ENCODE measurements around the gene NFIL3. TPM values are rescaled to one million over a fixed set of nuclear protein-coding genes. Genes with fewer than 3 reads are reported as not detected.
"Not testable (repeated sequence)": the region's sequence is repeated elsewhere in the genome, so short reads cannot be mapped to it uniquely, and the experiment has no call there.

The NFIL3 gene
- total RNA-seq, 2 donors from 2014 or later, result 11.4 to 12.9 TPM

DNA sequence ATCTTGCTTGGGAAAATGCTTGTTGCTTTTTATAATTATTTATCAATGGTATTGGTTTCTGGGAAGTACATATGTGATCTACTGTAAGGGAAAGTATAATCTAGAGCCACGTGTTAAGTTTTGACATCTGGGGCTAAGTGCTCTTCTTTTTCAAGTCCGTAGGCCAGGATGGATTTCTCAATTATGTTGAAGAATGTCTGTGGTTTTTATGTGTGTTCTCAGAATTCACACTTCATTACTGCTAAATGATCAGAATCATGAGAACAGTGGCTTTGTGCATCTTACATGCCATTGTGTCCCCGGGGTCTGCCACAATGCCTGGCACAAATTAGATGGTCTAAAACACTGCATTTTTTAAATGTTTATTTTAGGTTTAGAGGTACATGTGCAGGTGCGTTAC lies 47.4 kb downstream of the NFIL3 start:
- no peak overlapping the region for H3K4me3 ChIP-seq
- intact Hi-C loops (cut with DNase I), result no loop called here
- DNase-seq (no peak), ATAC-seq (no peak)
- 78 to 87% methylated on average over 4 of the region's 4 CpGs for WGBS, 2 donors
- TF ChIP-seq, protein P1, sequence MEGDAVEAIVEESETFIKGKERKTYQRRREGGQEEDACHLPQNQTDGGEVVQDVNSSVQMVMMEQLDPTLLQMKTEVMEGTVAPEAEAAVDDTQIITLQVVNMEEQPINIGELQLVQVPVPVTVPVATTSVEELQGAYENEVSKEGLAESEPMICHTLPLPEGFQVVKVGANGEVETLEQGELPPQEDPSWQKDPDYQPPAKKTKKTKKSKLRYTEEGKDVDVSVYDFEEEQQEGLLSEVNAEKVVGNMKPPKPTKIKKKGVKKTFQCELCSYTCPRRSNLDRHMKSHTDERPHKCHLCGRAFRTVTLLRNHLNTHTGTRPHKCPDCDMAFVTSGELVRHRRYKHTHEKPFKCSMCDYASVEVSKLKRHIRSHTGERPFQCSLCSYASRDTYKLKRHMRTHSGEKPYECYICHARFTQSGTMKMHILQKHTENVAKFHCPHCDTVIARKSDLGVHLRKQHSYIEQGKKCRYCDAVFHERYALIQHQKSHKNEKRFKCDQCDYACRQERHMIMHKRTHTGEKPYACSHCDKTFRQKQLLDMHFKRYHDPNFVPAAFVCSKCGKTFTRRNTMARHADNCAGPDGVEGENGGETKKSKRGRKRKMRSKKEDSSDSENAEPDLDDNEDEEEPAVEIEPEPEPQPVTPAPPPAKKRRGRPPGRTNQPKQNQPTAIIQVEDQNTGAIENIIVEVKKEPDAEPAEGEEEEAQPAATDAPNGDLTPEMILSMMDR (IDR thresholded peaks at IDR 0.05), result no peak
- no peak for TF ChIP-seq POLR2A (IDR thresholded peaks at IDR 0.05)
- H3K27me3 ChIP-seq, result no peaks in the 10 kb centered on the region
- H3K4me1 ChIP-seq, result peaks cover 11% of the 10 kb centered on the region
- H3K36me3 ChIP-seq (replicated peaks in 1 of 2; ENCODE audit: insufficient read depth in 1 of 2, low read depth in 2 of 2), result no peaks in the 10 kb centered on the region
- H3K9me3 ChIP-seq, result no peaks in the 10 kb centered on the region
- H3K27ac ChIP-seq, result no peak overlapping the region

DNA sequence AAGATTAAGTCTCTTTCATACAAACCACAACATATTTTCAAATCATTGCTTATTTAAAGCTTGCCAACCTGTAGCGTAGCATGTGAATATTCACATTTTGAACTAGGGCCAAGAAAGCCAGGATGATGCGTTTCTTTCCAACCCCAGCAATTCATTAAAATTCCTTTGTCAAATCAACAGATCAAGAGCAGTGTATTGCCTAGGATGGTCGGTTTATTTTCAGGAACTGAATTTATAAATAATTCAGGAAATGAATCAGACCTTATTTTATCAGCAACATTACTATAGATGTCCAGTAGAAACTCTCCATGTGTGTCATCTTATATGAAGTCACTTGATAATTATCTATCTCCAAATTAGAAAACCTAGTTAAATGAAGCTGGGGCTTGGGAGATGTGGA lies 48.7 kb downstream of the NFIL3 start:
- Histone ChIP-seq H3K36me3 (replicated peaks in 1 of 2; ENCODE audit: insufficient read depth in 1 of 2, low read depth in 2 of 2) (no peaks in the 10 kb centered on the region), H3K27ac (no peak overlapping the region), H3K4me3 (no peak overlapping the region), H3K9me3 (no peaks in the 10 kb centered on the region), H3K4me1 (peaks cover 11% of the 10 kb centered on the region), H3K27me3 (no peaks in the 10 kb centered on the region)
- intact Hi-C loops (cut with DNase I), result no loop called here
- DNase-seq, result no peak
- no peak for ATAC-seq
- WGBS, 2 donors, result 49 to 50% methylated on average over 3 of the region's 3 CpGs
- TF ChIP-seq POLR2A (IDR thresholded peaks at IDR 0.05), result no peak
- TF ChIP-seq, protein P1 (IDR thresholded peaks at IDR 0.05), result no peak

DNA sequence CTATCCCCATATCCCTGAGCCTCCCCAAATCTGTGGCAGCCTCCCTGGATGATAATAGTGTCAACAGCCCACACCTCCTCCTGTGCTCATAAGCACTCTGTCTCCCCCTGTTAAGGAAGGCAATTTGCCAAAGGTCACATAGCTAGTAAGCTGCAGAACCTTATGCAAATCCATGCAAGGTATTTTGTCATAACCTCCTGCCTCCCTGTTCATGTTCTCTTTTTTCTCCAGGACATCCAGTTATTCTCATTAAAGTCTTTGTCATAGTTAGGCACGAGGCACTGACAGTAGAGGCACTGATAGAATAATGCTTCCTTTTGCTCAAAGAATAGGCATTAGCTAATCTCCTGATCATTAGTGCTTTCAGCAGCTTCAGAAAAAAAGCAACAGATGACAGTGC lies 51.7 kb downstream of the NFIL3 start:
- H3K9me3 ChIP-seq, result no peaks in the 10 kb centered on the region
- H3K4me3 ChIP-seq, result no peak overlapping the region
- ATAC-seq (no peak), DNase-seq (no peak)
- no peak overlapping the region for H3K27ac ChIP-seq
- no peaks in the 10 kb centered on the region for H3K4me1 ChIP-seq
- WGBS, 2 donors, result 54 to 65% methylated on average over 1 of the region's 1 CpG
- no peaks in the 10 kb centered on the region for H3K36me3 ChIP-seq (replicated peaks in 1 of 2; ENCODE audit: insufficient read depth in 1 of 2, low read depth in 2 of 2)
- intact Hi-C loops (cut with DNase I), result no loop called here
- H3K27me3 ChIP-seq, result no peaks in the 10 kb centered on the region
- no peak for TF ChIP-seq POLR2A (IDR thresholded peaks at IDR 0.05)
- TF ChIP-seq, protein P1 (IDR thresholded peaks at IDR 0.05), result no peak

DNA sequence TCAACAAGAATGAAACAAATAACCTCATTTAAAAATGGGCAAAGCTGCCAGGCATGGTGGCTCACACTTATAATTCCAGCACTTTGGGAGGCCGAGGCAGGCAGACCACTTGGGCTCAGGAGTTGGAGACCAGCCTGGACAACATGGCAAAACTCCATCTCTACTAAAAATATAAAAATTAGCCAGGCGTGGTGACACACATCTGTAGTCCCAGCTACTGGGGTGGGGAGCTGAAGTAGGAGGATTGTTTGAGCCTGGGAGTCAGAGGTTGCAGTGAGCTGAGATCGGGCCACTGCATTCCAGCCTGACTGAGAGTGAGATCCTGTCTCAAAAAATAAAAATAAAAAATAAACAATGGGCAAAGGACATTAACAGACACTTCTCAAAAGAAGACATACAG lies 53.6 kb downstream of the NFIL3 start:
- WGBS, 2 donors, result 89 to 91% methylated on average over 3 of the region's 3 CpGs
- H3K27ac ChIP-seq; DNase-seq; ATAC-seq; H3K36me3 ChIP-seq (replicated peaks in 1 of 2; ENCODE audit: insufficient read depth in 1 of 2, low read depth in 2 of 2); H3K27me3 ChIP-seq; H3K4me3 ChIP-seq; H3K9me3 ChIP-seq; intact Hi-C loops (cut with DNase I); H3K4me1 ChIP-seq: not testable (repeated sequence)

DNA sequence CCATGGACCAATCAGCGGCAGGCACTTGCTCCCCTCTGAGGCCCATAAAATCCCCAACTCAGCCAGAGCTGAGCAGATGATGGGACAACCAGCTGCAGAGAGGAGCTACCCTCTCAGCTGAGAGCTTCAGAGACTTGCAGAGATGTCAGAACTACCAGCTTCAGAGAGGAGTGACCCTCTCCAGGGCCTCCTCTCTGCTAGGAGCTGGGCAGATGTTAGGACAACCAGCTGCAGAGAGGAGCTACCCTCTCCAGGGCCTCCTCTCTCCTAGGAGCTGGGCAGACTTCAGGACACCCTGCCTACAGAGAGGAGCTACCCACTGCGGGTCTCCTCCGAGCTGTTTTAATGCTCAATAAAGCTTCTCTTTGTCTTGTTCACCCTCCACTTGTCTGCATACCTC lies 58.9 kb downstream of the NFIL3 start:
- DNase-seq (no peak), ATAC-seq (no peak)
- H3K27ac ChIP-seq, result no peak overlapping the region
- no peaks in the 10 kb centered on the region for H3K36me3 ChIP-seq (replicated peaks in 1 of 2; ENCODE audit: insufficient read depth in 1 of 2, low read depth in 2 of 2)
- H3K4me3 ChIP-seq, result no peak overlapping the region
- H3K27me3 ChIP-seq, result no peaks in the 10 kb centered on the region
- TF ChIP-seq, protein P1 (IDR thresholded peaks at IDR 0.05), result no peak
- no peak for TF ChIP-seq POLR2A (IDR thresholded peaks at IDR 0.05)
- H3K9me3 ChIP-seq, result no peaks in the 10 kb centered on the region
- intact Hi-C loops (cut with DNase I), result no loop called here
- 68 to 100% methylated on average over 3 of the region's 3 CpGs for WGBS, 2 donors
- H3K4me1 ChIP-seq, result peaks cover 17% of the 10 kb centered on the region
